GM18520 (cell line): ENCODE results near the gene EHMT1.

Experiments
- ATAC-seq: cut with Tn5 transposase; IDR thresholded peaks from one replicate; pipeline ENCODE4 v1.9.1; 2021; ENCODE audit not compliant: unreplicated experiment

Gene EHMT1

GRCh38 chr9:137671196-137671538 lies 52.4 kb downstream of the EHMT1 start:
- ATAC-seq = no peak

GRCh38 chr9:137671721-137672120 lies 52.9 kb downstream of the EHMT1 start:
- ATAC-seq = no peak

- peak; percentile 60 for ATAC-seq
Observed at GRCh38 chr9:137672907-137673791, 54.3 kb downstream of the EHMT1 start.

- ATAC-seq = no peak
Observed at GRCh38 chr9:137673886-137674285, 55.1 kb downstream of the EHMT1 start.

- ATAC-seq = no peak
Observed at GRCh38 chr9:137674307-137674975, 55.6 kb downstream of the EHMT1 start.

GRCh38 chr9:137674976-137675320 lies 56.1 kb downstream of the EHMT1 start:
- ATAC-seq = no peak

- no peak for ATAC-seq
Observed at GRCh38 chr9:137676998-137677397, 58.2 kb downstream of the EHMT1 start.

GRCh38 chr9:137678202-137678601 lies 59.4 kb downstream of the EHMT1 start:
- no peak for ATAC-seq

- no peak for ATAC-seq
Observed at GRCh38 chr9:137679249-137679648, 60.4 kb downstream of the EHMT1 start.

GRCh38 chr9:137679695-137680305 lies 61.0 kb downstream of the EHMT1 start:
- ATAC-seq = no peak

- no peak for ATAC-seq
Observed at GRCh38 chr9:137680444-137681358, 61.9 kb downstream of the EHMT1 start.

GRCh38 chr9:137682428-137683105 lies 63.8 kb downstream of the EHMT1 start:
- no peak for ATAC-seq

- ATAC-seq = no peak
Observed at GRCh38 chr9:137683262-137683864, 64.6 kb downstream of the EHMT1 start.

- no peak for ATAC-seq
Observed at GRCh38 chr9:137685035-137685740, 66.4 kb downstream of the EHMT1 start.

- no peak for ATAC-seq
Observed at GRCh38 chr9:137685741-137686420, 67.1 kb downstream of the EHMT1 start.

- no peak for ATAC-seq
Observed at GRCh38 chr9:137688261-137688660, 69.5 kb downstream of the EHMT1 start.

- no peak for ATAC-seq
Observed at GRCh38 chr9:137688725-137689124, 69.9 kb downstream of the EHMT1 start.

- no peak for ATAC-seq
Observed at GRCh38 chr9:137689745-137690529, 71.1 kb downstream of the EHMT1 start.
